Urothelium cell line (cell line): ENCODE data around the gene NAV1.
A peak's percentile ranks its signal among the peaks of the same experiment; 100 is the strongest.
"Not testable (repeated sequence)": the region's sequence is repeated elsewhere in the genome, so short reads cannot be mapped to it uniquely, and the experiment has no call there.

Experiments used
- DNase-seq: peaks from one replicate; pipeline ENCODE4 v3.0.0; 2011; ENCODE audit warnings: low spot score, mixed read lengths
- FAIRE-seq: peaks from 2 replicates; lab custom pipeline; 2011; peaks lifted over from hg19 to GRCh38; lab: Jason Lieb, UNC

Gene NAV1

GRCh38 chr1:201538612-201539551 is at the start of gene NAV1:
TSS of gene NAV1 (plus strand) at chr1:201539127. CDS start at chr1:201622885, 83,758 bp downstream.
- FAIRE-seq (peak; percentile 65), DNase-seq (peak; percentile 87)

- DNase-seq = no peak
- no peak for FAIRE-seq
These were observed 49.2 kb upstream of the NAV1 start for GRCh38 chr1:201489643-201490261.

- FAIRE-seq = no peak
These were observed 48.2 kb upstream of the NAV1 start for GRCh38 chr1:201490708-201491131.

GRCh38 chr1:201491896-201492511 is 46.9 kb upstream of the NAV1 start:
- no peak for DNase-seq
- FAIRE-seq = no peak

More at GRCh38 chr1:201490708-201491131, 48.2 kb upstream of the NAV1 start:
- no peak for DNase-seq

GRCh38 chr1:201493026-201493656 is 45.8 kb upstream of the NAV1 start:
- DNase-seq, FAIRE-seq: not testable (repeated sequence)

GRCh38 chr1:201493757-201494617 is 44.9 kb upstream of the NAV1 start:
- FAIRE-seq (no peak), DNase-seq (no peak)

- no peak for FAIRE-seq
- DNase-seq = no peak
These were observed 43.2 kb upstream of the NAV1 start for GRCh38 chr1:201495551-201496295.

GRCh38 chr1:201496296-201496690 is 42.6 kb upstream of the NAV1 start:
- FAIRE-seq (no peak), DNase-seq (no peak)

GRCh38 chr1:201497935-201498509 is 40.9 kb upstream of the NAV1 start:
- no peak for FAIRE-seq

GRCh38 chr1:201498621-201499020 is 40.3 kb upstream of the NAV1 start:
- no peak for DNase-seq
- FAIRE-seq = no peak

More at GRCh38 chr1:201497935-201498509, 40.9 kb upstream of the NAV1 start:
- no peak for DNase-seq

GRCh38 chr1:201499191-201499590 is 39.7 kb upstream of the NAV1 start:
- FAIRE-seq = no peak

GRCh38 chr1:201499795-201500669 is 38.9 kb upstream of the NAV1 start:
- FAIRE-seq (no peak), DNase-seq (no peak)

More at GRCh38 chr1:201499191-201499590, 39.7 kb upstream of the NAV1 start:
- no peak for DNase-seq

GRCh38 chr1:201500670-201501120 is 38.2 kb upstream of the NAV1 start:
- DNase-seq (no peak), FAIRE-seq (no peak)

- no peak for FAIRE-seq
- DNase-seq = no peak
These were observed 37.8 kb upstream of the NAV1 start for GRCh38 chr1:201501144-201501543.

GRCh38 chr1:201501812-201502510 is 37.0 kb upstream of the NAV1 start:
- FAIRE-seq (no peak), DNase-seq (no peak)

GRCh38 chr1:201502511-201502857 is 36.4 kb upstream of the NAV1 start:
- no peak for DNase-seq
- FAIRE-seq = no peak

GRCh38 chr1:201503397-201504176 is 35.3 kb upstream of the NAV1 start:
- DNase-seq = peak; percentile 65

More at GRCh38 chr1:201503397-201504176, 35.3 kb upstream of the NAV1 start:
- FAIRE-seq = no peak
